SU-DHL-6 (cell line): Measurements from ENCODE around the gene PSD.
"Not testable (repeated sequence)": the region's sequence is repeated elsewhere in the genome, so short reads cannot be mapped to it uniquely, and the experiment has no call there.

Source experiments
- H2AFZ ChIP-seq: fragments of 200-600 bp; sonication (generic); 2 replicates; pipeline ENCODE4 v1.6.1; 2014; ENCODE audit warnings: low read depth, mild to moderate bottlenecking, moderate library complexity, mixed read lengths, antibody characterized with exemption, low read length; ENCODE audit not compliant: severe bottlenecking
- H3F3A ChIP-seq: fragments of 200-600 bp; shearing (Covaris generic); 2 replicates; pipeline ENCODE4 v1.6.0; 2016; ENCODE audit warnings: antibody characterized with exemption, mild to moderate bottlenecking; ENCODE audit not compliant: insufficient read depth
- H3K27ac ChIP-seq: fragments of 200-600 bp; sonication (generic); 2 replicates; pipeline ENCODE4 v1.5.1; 2016; ENCODE audit warnings: low read depth, mild to moderate bottlenecking, low read length, moderate library complexity, mixed read lengths
- H3K27me3 ChIP-seq: fragments of 200-600 bp; sonication (generic), shearing (Covaris generic); 2 replicates; pipeline ENCODE4 v1.6.0; 2014; ENCODE audit warnings: mild to moderate bottlenecking, low read length
- H3K36me3 ChIP-seq: fragments of 200-600 bp; sonication (generic); 2 replicates; pipeline ENCODE4 v1.6.1; 2014; ENCODE audit warnings: mild to moderate bottlenecking, low read length, mixed read lengths
- H3K4me2 ChIP-seq: fragments of 300-600, 200-600 bp; shearing (Covaris generic), sonication (generic); 2 replicates; pipeline ENCODE4 v1.6.0; 2014; ENCODE audit warnings: low read length, low read depth, mild to moderate bottlenecking; ENCODE audit not compliant: poor library complexity, severe bottlenecking
- H3K4me3 ChIP-seq: fragments of 200-600 bp; sonication (generic); 2 replicates; pipeline ENCODE4 v1.5.1; 2014; ENCODE audit warnings: antibody characterized with exemption, low read length, mild to moderate bottlenecking, mixed read lengths; ENCODE audit not compliant: insufficient read depth, poor library complexity, severe bottlenecking
- H3K79me2 ChIP-seq: fragments of 200-600 bp; sonication (generic); 2 replicates; pipeline ENCODE4 v1.6.1; 2014; ENCODE audit warnings: mild to moderate bottlenecking, low read length, moderate library complexity; ENCODE audit not compliant: insufficient read depth
- H3K9ac ChIP-seq: fragments of 200-600 bp; sonication (generic); 2 replicates; pipeline ENCODE4 v1.7.0; 2014; ENCODE audit warnings: mild to moderate bottlenecking, low read length
- H3K9me2 ChIP-seq: fragments of 200-600 bp; sonication (generic); replicated peaks from 2 replicates; pipeline ENCODE4 v1.6.1; 2014; ENCODE audit warnings: low read length; ENCODE audit not compliant: insufficient read depth
- H3K9me3 ChIP-seq: fragments of 200-600 bp; sonication (generic); 2 replicates; pipeline ENCODE4 v1.6.1; 2014; ENCODE audit warnings: low read length, mixed read lengths; ENCODE audit not compliant: insufficient read depth
- H4K20me1 ChIP-seq: fragments of 200-600 bp; sonication (generic); 2 replicates; pipeline ENCODE4 v1.6.1; 2014; ENCODE audit warnings: low read depth, mild to moderate bottlenecking, antibody characterized with exemption, low read length, moderate library complexity, mixed read lengths
- EZH2phosphoT487 ChIP-seq: fragments of 200-600 bp; sonication (generic), shearing (Covaris generic); conservative IDR thresholded peaks from 2 replicates; pipeline ENCODE4 v1.6.1; 2018; ENCODE audit warnings: mild to moderate bottlenecking, antibody characterized with exemption, low read length, moderate library complexity, mixed read lengths
- TF ChIP-seq, protein P1 (sequence below): fragments of 200-600 bp; sonication (generic); IDR thresholded peaks from one replicate; pipeline ENCODE4 v1.5.1; 2017; ENCODE audit warnings: antibody characterized with exemption, mild to moderate bottlenecking, low read length, moderate library complexity; ENCODE audit not compliant: insufficient read depth, poor library complexity, severe bottlenecking

Gene PSD

GRCh38 chr10:102457591-102458150 lies 39.1 kb upstream of the PSD start:
- Histone ChIP-seq H3K4me2 (no peak overlapping the region), H3K4me3 (no peak overlapping the region), H3K9me3 (no peaks in the 10 kb centered on the region), H3F3A (peaks cover 12% of the 10 kb centered on the region), H2AFZ (no peak overlapping the region), H3K9ac (no peak overlapping the region), H3K27me3 (no peaks in the 10 kb centered on the region), H3K9me2 (no peaks in the 10 kb centered on the region), H3K36me3 (no peaks in the 10 kb centered on the region; the same call in 1 of the 2 replicates), H4K20me1 (no peaks in the 10 kb centered on the region), H3K79me2 (peaks cover 19% of the 10 kb centered on the region), H3K27ac (no peak overlapping the region)
- TF ChIP-seq, protein P1, sequence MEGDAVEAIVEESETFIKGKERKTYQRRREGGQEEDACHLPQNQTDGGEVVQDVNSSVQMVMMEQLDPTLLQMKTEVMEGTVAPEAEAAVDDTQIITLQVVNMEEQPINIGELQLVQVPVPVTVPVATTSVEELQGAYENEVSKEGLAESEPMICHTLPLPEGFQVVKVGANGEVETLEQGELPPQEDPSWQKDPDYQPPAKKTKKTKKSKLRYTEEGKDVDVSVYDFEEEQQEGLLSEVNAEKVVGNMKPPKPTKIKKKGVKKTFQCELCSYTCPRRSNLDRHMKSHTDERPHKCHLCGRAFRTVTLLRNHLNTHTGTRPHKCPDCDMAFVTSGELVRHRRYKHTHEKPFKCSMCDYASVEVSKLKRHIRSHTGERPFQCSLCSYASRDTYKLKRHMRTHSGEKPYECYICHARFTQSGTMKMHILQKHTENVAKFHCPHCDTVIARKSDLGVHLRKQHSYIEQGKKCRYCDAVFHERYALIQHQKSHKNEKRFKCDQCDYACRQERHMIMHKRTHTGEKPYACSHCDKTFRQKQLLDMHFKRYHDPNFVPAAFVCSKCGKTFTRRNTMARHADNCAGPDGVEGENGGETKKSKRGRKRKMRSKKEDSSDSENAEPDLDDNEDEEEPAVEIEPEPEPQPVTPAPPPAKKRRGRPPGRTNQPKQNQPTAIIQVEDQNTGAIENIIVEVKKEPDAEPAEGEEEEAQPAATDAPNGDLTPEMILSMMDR: no peak
- no peak for TF ChIP-seq EZH2phosphoT487

DNA sequence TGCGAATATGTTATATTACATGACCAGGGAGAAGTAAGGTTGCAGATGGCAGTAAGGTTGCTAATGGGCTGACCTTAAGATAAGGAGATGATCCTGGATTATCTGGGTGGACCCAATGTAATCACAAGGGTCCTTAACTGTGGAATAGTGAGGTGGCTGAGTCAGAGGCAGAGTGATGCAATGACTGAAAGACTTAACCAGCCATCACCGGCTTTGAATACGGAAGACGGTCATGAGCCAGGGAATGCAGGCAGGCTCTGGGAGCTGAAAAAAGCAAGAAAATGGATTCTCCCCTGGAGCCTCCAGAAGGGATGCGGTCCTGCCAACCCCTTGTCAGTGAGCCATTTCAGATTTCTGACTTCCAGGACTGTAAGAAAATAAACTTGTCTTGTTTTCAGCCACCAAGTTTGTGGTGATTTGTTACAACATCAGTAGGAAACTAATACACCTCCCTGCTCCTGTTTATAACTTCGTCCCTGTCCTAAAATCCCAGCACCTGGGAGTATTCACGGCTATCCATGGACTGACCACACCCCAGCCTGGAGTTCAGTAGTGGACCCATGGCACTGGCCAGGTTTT lies 37.4 kb upstream of the PSD start:
- H3F3A ChIP-seq: peaks cover 9% of the 10 kb centered on the region
- no peak overlapping the region for H3K4me3 ChIP-seq
- H2AFZ ChIP-seq: no peak overlapping the region
- no peaks in the 10 kb centered on the region for H3K9me3 ChIP-seq
- H3K36me3 ChIP-seq: no peaks in the 10 kb centered on the region; the same call in 1 of the 2 replicates
- H3K79me2 ChIP-seq: peaks cover 23% of the 10 kb centered on the region
- H3K27ac ChIP-seq: no peak overlapping the region
- H3K9ac ChIP-seq: no peak overlapping the region
- H3K4me2 ChIP-seq: no peak overlapping the region
- no peaks in the 10 kb centered on the region for H4K20me1 ChIP-seq
- no peaks in the 10 kb centered on the region for H3K9me2 ChIP-seq
- no peaks in the 10 kb centered on the region for H3K27me3 ChIP-seq
- TF ChIP-seq, protein P1: no peak
- no peak for TF ChIP-seq EZH2phosphoT487

DNA sequence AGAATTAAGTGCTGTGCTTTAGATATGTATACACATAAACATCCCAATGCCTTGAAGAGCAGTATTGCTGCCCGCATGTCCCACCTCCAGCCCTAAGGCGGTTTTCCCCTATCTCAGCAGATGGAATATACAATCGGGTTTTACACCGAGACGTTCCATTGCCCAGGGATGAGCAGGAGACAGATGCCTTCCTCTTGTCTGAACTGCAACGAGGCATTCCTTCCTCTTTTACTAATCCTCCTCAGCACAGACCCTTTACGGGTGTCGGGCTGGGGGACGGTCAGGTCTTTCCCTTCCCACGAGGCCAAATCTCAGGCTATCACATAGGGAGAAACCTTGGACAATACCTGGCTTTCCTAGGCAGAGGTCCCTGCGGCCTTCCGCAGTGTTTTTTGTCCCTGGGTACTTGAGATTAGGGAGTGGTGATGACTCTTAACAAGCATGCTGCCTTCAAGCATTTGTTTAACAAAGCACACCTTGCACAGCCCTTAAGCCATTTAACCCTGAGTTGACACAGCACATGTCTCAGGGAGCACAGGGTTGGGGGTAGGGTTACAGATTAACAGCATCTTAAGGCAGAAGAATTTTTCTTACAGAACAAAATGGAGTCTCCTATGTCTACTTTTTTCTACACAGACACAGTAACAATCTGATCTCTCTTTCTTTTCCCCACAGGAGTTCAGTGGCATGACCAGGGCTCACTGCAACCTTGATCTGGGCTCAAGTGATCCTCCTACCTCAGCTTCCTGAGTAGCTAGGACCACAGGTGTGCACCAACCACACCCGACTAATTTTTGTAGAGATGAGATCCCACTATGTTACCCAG lies 36.3 kb upstream of the PSD start:
- not testable (repeated sequence) for H3K27me3 ChIP-seq, H3K9ac ChIP-seq, H3K9me2 ChIP-seq, H2AFZ ChIP-seq, H3K4me2 ChIP-seq, H3F3A ChIP-seq, H3K36me3 ChIP-seq, H3K27ac ChIP-seq, H3K9me3 ChIP-seq, H3K4me3 ChIP-seq, H4K20me1 ChIP-seq
- H3K79me2 ChIP-seq: peaks cover 26% of the 10 kb centered on the region

GRCh38 chr10:102453502-102453901 lies 34.9 kb upstream of the PSD start:
- Histone ChIP-seq H3K9ac (no peak overlapping the region), H3K36me3 (no peaks in the 10 kb centered on the region; the same call in 1 of the 2 replicates), H3K27ac (no peak overlapping the region), H3K27me3 (no peaks in the 10 kb centered on the region), H2AFZ (no peak overlapping the region), H3K4me2 (no peak overlapping the region), H3F3A (peaks cover 9% of the 10 kb centered on the region), H4K20me1 (no peaks in the 10 kb centered on the region), H3K4me3 (no peak overlapping the region), H3K9me3 (no peaks in the 10 kb centered on the region), H3K79me2 (peaks cover 26% of the 10 kb centered on the region), H3K9me2 (no peaks in the 10 kb centered on the region)
- TF ChIP-seq, protein P1: no peak
- TF ChIP-seq EZH2phosphoT487: no peak
